Panc1 (cell line): Measurements from ENCODE around the gene IDNK. TPM values are rescaled to one million over a fixed set of nuclear protein-coding genes. Genes with fewer than 3 reads are reported as not detected.

Experiments used
- ATAC-seq: fragments of 200-7000 bp; cut with Tn5 transposase; 2 replicates; pipeline ENCODE4 v1.9.1; 2020; ENCODE audit warnings: mild to moderate bottlenecking, moderate library complexity
- BruUV-seq: library from RNA; stranded (reverse); fragments of 400-500 nt; replicated peaks from 2 replicates; lab custom pipeline; 2021; lab: Mats Ljungman, UMichigan
- CTCF ChIA-PET: fragments of 300-600 bp; sonication (Branson Sonifier 250); formaldehyde crosslinking; loops from one replicate; lab custom pipeline; 2022; ENCODE audit warnings: antibody characterized with exemption; lab: Charles Lee
- POLR2A ChIA-PET: fragments of 300-600 bp; sonication (Branson Sonifier 250); formaldehyde crosslinking; loops from one replicate; lab custom pipeline; 2022; ENCODE audit warnings: antibody characterized with exemption; lab: Charles Lee
- DNase-seq: peaks from one replicate; pipeline ENCODE4 v3.0.0-alpha.2; 2010; ENCODE audit warnings: low read depth, low spot score
- H3K27ac ChIP-seq: 2 replicates; pipeline ENCODE4 v1.5.1; 2011; ENCODE audit warnings: mild to moderate bottlenecking, low read length, inconsistent platforms
- H3K27me3 ChIP-seq: fragments of 200-500 bp; sonication (Bioruptor generic); 2 replicates; pipeline ENCODE4 v1.6.0; 2014; ENCODE audit warnings: low read length, inconsistent platforms; ENCODE audit not compliant: control insufficient read depth, insufficient read depth
- H3K36me3 ChIP-seq: fragments of 200-500 bp; sonication (Bioruptor generic); 2 replicates; pipeline ENCODE4 v1.5.1; 2014; ENCODE audit warnings: inconsistent platforms, mild to moderate bottlenecking, low read length, moderate library complexity; ENCODE audit not compliant: control insufficient read depth, insufficient read depth
- H3K4me1 ChIP-seq: 2 replicates; pipeline ENCODE4 v1.5.1; 2011; ENCODE audit warnings: inconsistent platforms, mild to moderate bottlenecking, low read length, moderate library complexity; ENCODE audit not compliant: control insufficient read depth, insufficient read depth
- H3K4me3 ChIP-seq, 2 experiments: 2 replicates each; pipeline ENCODE4 v1.5.1; 2011 to 2012; ENCODE audit warnings: low read depth in 2 of 2, low read length in 2 of 2, mild to moderate bottlenecking in 2 of 2, inconsistent platforms in 1 of 2, moderate library complexity in 1 of 2
- H3K9me3 ChIP-seq: fragments of 200-500 bp; sonication (Bioruptor generic); 2 replicates; pipeline ENCODE4 v1.5.1; 2014; ENCODE audit warnings: low read depth, mild to moderate bottlenecking, inconsistent platforms, low read length, moderate library complexity; ENCODE audit not compliant: control insufficient read depth, insufficient read depth
- POLR2AphosphoS5 ChIP-seq: IDR thresholded peaks from 2 replicates; pipeline ENCODE4 v1.6.1; 2012; ENCODE audit warnings: mild to moderate bottlenecking, low read depth, low read length, moderate library complexity
- SIN3A ChIP-seq: IDR thresholded peaks from 2 replicates; pipeline ENCODE4 v1.6.1; 2012; ENCODE audit warnings: low read depth, mild to moderate bottlenecking, low read length, moderate library complexity, borderline replicate concordance; ENCODE audit not compliant: insufficient read depth
- TCF7L2 ChIP-seq: IDR thresholded peaks from 2 replicates; pipeline ENCODE4 v1.6.1; 2011; ENCODE audit warnings: mild to moderate bottlenecking, low read depth, low read length, inconsistent platforms
- in situ Hi-C: cut with HindIII; loops from 2 replicates; pipeline ENCODE4 v1.10.0; 2016; ENCODE audit warnings: low sequenced_read_pairs, low pct_unique_long_range_greater_than_20kb
- intact Hi-C: fragments of 100-400 bp; cut with micrococcal nuclease; formaldehyde crosslinking; loops from one replicate; pipeline ENCODE4 v1.10.0; 2022; ENCODE audit not compliant: unreplicated experiment
- total RNA-seq: library from RNA; stranded (reverse); gene quantifications from one replicate; pipeline ENCODE4 v1.2.1, GENCODE V29; 2021; ENCODE audit not compliant: unreplicated experiment
- TF ChIP-seq, protein P1 (sequence below): fragments of 450-650 bp; IDR thresholded peaks from 2 replicates; pipeline ENCODE4 v1.5.1; 2017; ENCODE audit warnings: mild to moderate bottlenecking
- TF ChIP-seq, protein P2 (sequence below), 2 experiments: IDR thresholded peaks; 2 replicates each; pipeline ENCODE4 v1.6.1; 2011 to 2012; ENCODE audit warnings: low read depth in 2 of 2, control low read depth in 1 of 2, low read length in 1 of 2, mild to moderate bottlenecking in 1 of 2, moderate library complexity in 1 of 2; ENCODE audit not compliant: insufficient read depth in 1 of 2

Gene IDNK
- total RNA-seq, 1 experiment from 2014 or later = 1.9 TPM

DNA sequence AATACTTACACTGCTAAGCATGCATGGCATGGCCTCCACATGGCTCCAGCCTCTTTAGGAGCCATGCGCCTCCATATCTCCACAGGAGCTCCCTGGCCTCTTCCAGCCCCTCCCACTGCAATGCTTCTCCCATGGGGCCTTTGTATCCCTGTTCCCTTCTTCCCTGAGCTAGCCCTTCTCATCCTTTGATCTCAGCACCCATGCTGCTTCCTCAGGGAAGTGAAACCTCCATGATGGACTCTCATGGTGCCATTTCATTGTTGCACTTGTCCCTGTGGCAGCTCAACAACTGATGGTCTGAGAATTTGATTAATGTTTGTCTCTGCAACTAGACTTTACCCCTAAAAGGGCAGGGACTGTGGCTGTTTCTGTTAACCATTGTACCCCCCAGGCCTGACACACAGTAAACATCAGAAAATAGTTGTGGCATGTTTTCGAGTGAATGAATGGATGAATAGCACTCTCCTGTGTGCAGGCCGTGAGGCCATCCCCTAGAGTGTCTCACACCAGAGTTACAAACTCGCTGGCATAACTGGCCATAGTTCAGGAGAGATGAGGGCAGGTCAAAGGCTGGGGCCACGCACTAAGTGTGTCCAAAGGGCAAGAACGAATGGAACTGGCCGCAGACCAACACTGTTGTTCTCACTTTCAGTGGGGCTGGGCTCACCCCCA lies 6.6 kb downstream of the IDNK start:
- no peak overlapping the region for H3K4me3 ChIP-seq
- DNase-seq = no peak
- H3K4me1 ChIP-seq = no peaks in the 10 kb centered on the region
- in situ Hi-C loops = no loop called here
- ChIA-PET CTCF (no interaction called here), POLR2A (interaction anchor here (0.8 kb wide), 1 partner anchor 410 kb away, joined by 3 read pairs; no protein-coding TSS in a partner anchor)
- no peaks in the 10 kb centered on the region for H3K36me3 ChIP-seq
- H3K9me3 ChIP-seq = no peaks in the 10 kb centered on the region
- no peak for TF ChIP-seq POLR2AphosphoS5
- TF ChIP-seq SIN3A = no peak
- TF ChIP-seq, protein P1, sequence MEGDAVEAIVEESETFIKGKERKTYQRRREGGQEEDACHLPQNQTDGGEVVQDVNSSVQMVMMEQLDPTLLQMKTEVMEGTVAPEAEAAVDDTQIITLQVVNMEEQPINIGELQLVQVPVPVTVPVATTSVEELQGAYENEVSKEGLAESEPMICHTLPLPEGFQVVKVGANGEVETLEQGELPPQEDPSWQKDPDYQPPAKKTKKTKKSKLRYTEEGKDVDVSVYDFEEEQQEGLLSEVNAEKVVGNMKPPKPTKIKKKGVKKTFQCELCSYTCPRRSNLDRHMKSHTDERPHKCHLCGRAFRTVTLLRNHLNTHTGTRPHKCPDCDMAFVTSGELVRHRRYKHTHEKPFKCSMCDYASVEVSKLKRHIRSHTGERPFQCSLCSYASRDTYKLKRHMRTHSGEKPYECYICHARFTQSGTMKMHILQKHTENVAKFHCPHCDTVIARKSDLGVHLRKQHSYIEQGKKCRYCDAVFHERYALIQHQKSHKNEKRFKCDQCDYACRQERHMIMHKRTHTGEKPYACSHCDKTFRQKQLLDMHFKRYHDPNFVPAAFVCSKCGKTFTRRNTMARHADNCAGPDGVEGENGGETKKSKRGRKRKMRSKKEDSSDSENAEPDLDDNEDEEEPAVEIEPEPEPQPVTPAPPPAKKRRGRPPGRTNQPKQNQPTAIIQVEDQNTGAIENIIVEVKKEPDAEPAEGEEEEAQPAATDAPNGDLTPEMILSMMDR = no peak
- TF ChIP-seq TCF7L2 = no peak
- H3K27ac ChIP-seq = no peak overlapping the region
- BruUV-seq = no TSS peak
- ATAC-seq = no peak
- intact Hi-C loops = no loop called here
- H3K27me3 ChIP-seq = no peaks in the 10 kb centered on the region

DNA sequence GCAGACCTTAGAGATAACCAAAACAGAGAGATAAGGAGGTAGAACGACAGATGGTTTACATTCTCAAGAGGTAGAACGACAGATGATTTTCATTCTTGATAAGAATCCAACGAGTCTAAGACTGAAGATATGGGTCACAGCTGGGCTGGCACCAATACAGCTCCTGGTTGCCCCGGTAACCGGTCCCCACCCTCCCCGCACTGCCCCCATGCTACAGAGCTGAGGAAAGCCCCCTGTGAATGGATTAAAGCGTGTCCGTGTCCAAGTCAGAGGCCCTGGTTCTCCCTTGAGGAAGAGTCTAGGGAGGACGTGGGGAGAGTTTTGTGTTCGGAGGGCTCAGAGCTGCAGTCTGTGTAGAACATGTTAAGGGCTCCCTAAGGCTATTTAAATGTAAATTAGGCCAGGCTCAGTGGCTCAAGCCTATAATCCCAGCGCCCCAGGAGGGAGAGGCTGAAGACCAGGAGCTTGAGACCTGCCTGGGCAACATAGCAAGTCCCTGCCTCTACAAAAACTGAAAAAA lies 8.1 kb downstream of the IDNK start:
- Histone ChIP-seq H3K27me3 (no peaks in the 10 kb centered on the region), H3K4me1 (no peaks in the 10 kb centered on the region), H3K27ac (no peak overlapping the region), H3K4me3 (no peak overlapping the region), H3K9me3 (no peaks in the 10 kb centered on the region), H3K36me3 (no peaks in the 10 kb centered on the region)
- in situ Hi-C loops (no loop called here), intact Hi-C loops (no loop called here)
- no TSS peak for BruUV-seq
- no peak for DNase-seq
- no peak for ATAC-seq
- TF ChIP-seq POLR2AphosphoS5 (no peak), SIN3A (no peak), TCF7L2 (no peak)
- TF ChIP-seq, protein P2, sequence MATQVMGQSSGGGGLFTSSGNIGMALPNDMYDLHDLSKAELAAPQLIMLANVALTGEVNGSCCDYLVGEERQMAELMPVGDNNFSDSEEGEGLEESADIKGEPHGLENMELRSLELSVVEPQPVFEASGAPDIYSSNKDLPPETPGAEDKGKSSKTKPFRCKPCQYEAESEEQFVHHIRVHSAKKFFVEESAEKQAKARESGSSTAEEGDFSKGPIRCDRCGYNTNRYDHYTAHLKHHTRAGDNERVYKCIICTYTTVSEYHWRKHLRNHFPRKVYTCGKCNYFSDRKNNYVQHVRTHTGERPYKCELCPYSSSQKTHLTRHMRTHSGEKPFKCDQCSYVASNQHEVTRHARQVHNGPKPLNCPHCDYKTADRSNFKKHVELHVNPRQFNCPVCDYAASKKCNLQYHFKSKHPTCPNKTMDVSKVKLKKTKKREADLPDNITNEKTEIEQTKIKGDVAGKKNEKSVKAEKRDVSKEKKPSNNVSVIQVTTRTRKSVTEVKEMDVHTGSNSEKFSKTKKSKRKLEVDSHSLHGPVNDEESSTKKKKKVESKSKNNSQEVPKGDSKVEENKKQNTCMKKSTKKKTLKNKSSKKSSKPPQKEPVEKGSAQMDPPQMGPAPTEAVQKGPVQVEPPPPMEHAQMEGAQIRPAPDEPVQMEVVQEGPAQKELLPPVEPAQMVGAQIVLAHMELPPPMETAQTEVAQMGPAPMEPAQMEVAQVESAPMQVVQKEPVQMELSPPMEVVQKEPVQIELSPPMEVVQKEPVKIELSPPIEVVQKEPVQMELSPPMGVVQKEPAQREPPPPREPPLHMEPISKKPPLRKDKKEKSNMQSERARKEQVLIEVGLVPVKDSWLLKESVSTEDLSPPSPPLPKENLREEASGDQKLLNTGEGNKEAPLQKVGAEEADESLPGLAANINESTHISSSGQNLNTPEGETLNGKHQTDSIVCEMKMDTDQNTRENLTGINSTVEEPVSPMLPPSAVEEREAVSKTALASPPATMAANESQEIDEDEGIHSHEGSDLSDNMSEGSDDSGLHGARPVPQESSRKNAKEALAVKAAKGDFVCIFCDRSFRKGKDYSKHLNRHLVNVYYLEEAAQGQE (IDR thresholded peaks at IDR 0.05; ENCODE audit: insufficient read depth in 1 of 2, low read depth in 2 of 2, low read length in 1 of 2) = no peak
- TF ChIP-seq, protein P1 = no peak
- ChIA-PET CTCF (no interaction called here), POLR2A (interaction anchor here (0.6 kb wide), 1 partner anchor 275 kb away, joined by 4 read pairs; no protein-coding TSS in a partner anchor)
